HepG2 (cell line): ENCODE measurements around the gene RBX1. TPM values are rescaled to one million over a fixed set of nuclear protein-coding genes. Genes with fewer than 3 reads are reported as not detected.

Experiments used
- AKAP8 ChIP-seq: sonication (generic); formaldehyde crosslinking; IDR thresholded peaks from 2 replicates; pipeline ENCODE4 v1.5.1; 2020; ENCODE audit warnings: mild to moderate bottlenecking, missing genetic modification reagents
- ETV6 ChIP-seq: sonication (generic); formaldehyde crosslinking; conservative IDR thresholded peaks from 2 replicates; pipeline ENCODE4 v1.4.0; 2020; ENCODE audit warnings: missing genetic modification reagents
- FLYWCH1 ChIP-seq: sonication (generic); formaldehyde crosslinking; IDR thresholded peaks from 2 replicates; pipeline ENCODE4 v1.8.1; 2023; ENCODE audit warnings: mild to moderate bottlenecking, missing genetic modification reagents
- NCOA2 ChIP-seq: sonication (generic); formaldehyde crosslinking; IDR thresholded peaks from 2 replicates; pipeline ENCODE4 v1.8.0; 2022; ENCODE audit warnings: inconsistent platforms
- POLR2AphosphoS2 ChIP-seq: IDR thresholded peaks from 2 replicates; pipeline ENCODE4 v1.6.1; 2011; ENCODE audit warnings: low read depth, low read length, improper control_type of control experiment
- SALL2 ChIP-seq: sonication (generic); formaldehyde crosslinking; IDR thresholded peaks from 2 replicates; pipeline ENCODE4 v1.8.1; 2023; ENCODE audit warnings: mild to moderate bottlenecking, missing genetic modification reagents, inconsistent platforms
- TMF1 ChIP-seq: sonication (generic); formaldehyde crosslinking; IDR thresholded peaks from 2 replicates; pipeline ENCODE4 v1.8.1; 2022; ENCODE audit warnings: low read depth, missing genetic modification reagents
- XRCC5 ChIP-seq: fragments of 200-400 bp; formaldehyde crosslinking; optimal IDR thresholded peaks from 2 replicates; pipeline ENCODE3; 2017; ENCODE audit warnings: mild to moderate bottlenecking, low read length
- ZBTB20 ChIP-seq: sonication (generic); formaldehyde crosslinking; IDR thresholded peaks from 2 replicates; pipeline ENCODE4 v1.8.1; 2023; ENCODE audit warnings: missing genetic modification reagents, low read depth, mild to moderate bottlenecking, borderline replicate concordance
- ZBTB26 ChIP-seq: IDR thresholded peaks from 2 replicates; pipeline ENCODE4 v1.6.1; 2016; ENCODE audit warnings: missing compliant biosample characterization, missing genetic modification reagents, borderline replicate concordance
- ZNF17 ChIP-seq: sonication (generic); formaldehyde crosslinking; IDR thresholded peaks from 2 replicates; pipeline ENCODE4 v1.5.0; 2020; ENCODE audit warnings: mild to moderate bottlenecking, missing genetic modification reagents
- ZNF180 ChIP-seq: sonication (generic); formaldehyde crosslinking; IDR thresholded peaks from 2 replicates; pipeline ENCODE4 v1.4.0; 2020; ENCODE audit warnings: low read depth, missing genetic modification reagents, borderline replicate concordance
- ZNF34 ChIP-seq: sonication (generic); formaldehyde crosslinking; IDR thresholded peaks from 2 replicates; pipeline ENCODE4 v1.4.0; 2020; ENCODE audit warnings: mild to moderate bottlenecking, missing genetic modification reagents, borderline replicate concordance
- ZSCAN21 ChIP-seq: sonication (generic); formaldehyde crosslinking; IDR thresholded peaks from 2 replicates; pipeline ENCODE4 v1.8.0; 2022; ENCODE audit warnings: mild to moderate bottlenecking, missing genetic modification reagents, moderate library complexity, borderline replicate concordance
- ZSCAN9 ChIP-seq: IDR thresholded peaks from 2 replicates; pipeline ENCODE4 v1.6.1; 2016; ENCODE audit warnings: borderline replicate concordance
- polyA plus RNA-seq, 8 experiments: library from polyadenylated mRNA; depleted of rRNA in 3 of 8; stranded (reverse) in 7 of 8; unstranded in 1 of 8; fragments of >200 nt; fragmentation: Illumina TruSeq in 4 of 8; extraction: Trizol in 4 of 8; gene quantifications; 2 replicates each; pipeline versions ENCODE4 v1.2.1 to v1.2.3, GENCODE V29; 2011 to 2016; ENCODE audit warnings: low read depth in 4 of 8, missing spikeins in 1 of 8, mixed read lengths in 1 of 8; ENCODE audit not compliant: insufficient read depth in 1 of 8
- total RNA-seq, 5 experiments: library from RNA; depleted of rRNA; stranded (reverse); fragments of >200 nt; fragmentation: Illumina TruSeq; extraction: Trizol; gene quantifications; 2 replicates each; pipeline ENCODE4 v1.2.3, GENCODE V29; 2016; ENCODE audit warnings: low read depth in 1 of 5
- TF ChIP-seq, protein P1 (sequence below): sonication (generic); formaldehyde crosslinking; IDR thresholded peaks from 2 replicates; pipeline ENCODE4 v1.4.0; 2020; ENCODE audit warnings: missing genetic modification reagents
- TF ChIP-seq, protein P2 (sequence below): sonication (generic); formaldehyde crosslinking; IDR thresholded peaks from 2 replicates; pipeline ENCODE4 v1.4.0; 2020; ENCODE audit warnings: low read depth, mild to moderate bottlenecking, missing genetic modification reagents
- TF ChIP-seq, protein P3 (sequence below): sonication (generic); formaldehyde crosslinking; IDR thresholded peaks from 2 replicates; pipeline ENCODE4 v1.4.0; 2020; ENCODE audit warnings: missing genetic modification reagents

RBX1 gene
- total and polyA plus RNA-seq, 2 of the 13 experiments (the other 11 are each of a cell fraction or from before 2014, with no cell fraction given), result 84.9 to 90.2 TPM

DNA sequence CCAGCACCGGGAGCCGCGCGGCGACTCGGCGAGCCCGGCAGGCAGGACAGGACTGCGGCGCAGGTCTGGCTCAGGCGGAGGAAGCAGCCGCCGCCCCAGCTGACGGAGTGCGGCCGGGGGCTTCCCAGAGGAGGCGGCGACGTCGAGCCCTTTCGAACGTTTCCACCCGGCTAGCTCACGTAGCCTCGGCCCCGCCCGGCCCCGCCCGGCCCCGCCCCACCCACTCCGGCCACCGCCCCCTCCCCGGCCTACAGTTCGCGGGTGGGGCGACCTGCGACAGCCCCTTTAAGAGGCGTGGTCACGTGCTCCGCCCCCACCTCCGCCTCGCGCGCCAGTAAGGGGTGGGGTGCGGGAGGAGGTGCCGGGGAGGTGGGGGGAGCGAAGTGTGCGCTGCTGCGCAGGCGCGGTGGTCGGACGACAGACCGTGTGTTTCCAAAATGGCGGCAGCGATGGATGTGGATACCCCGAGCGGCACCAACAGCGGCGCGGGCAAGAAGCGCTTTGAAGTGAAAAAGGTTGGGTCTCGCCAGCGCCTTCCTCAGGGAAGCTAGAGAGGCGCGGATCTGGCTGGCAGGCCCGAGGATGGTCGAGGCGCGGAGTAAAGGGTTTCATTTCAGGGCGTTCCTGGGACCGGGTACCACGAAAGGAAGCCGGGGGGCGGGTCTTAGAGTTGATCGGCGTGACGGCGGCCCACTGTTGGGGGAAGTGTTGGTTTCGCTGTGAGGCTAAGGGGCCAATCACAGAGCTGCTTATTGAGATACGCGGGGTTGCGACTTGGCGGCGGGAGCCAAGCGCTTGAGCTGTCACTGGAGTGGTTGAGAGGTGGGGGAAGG, at the start of gene RBX1 (continued):
- TF ChIP-seq ZBTB26 (CRISPR knock-in tag) (no peak; the same call in 1 of the 2 replicates), ZNF17 (CRISPR knock-in tag) (no peak), ETV6 (CRISPR knock-in tag) (no peak), NCOA2 (CRISPR knock-in tag) (peak; percentile 15; the same call in 1 of the 2 replicates), ZNF34 (CRISPR knock-in tag) (no peak), ZBTB20 (CRISPR knock-in tag) (no peak), AKAP8 (CRISPR knock-in tag) (no peak), POLR2AphosphoS2 (no peak; the same call in 1 of the 2 replicates), SALL2 (CRISPR knock-in tag) (peak; percentile 69), XRCC5 (peak; percentile 37), TMF1 (CRISPR knock-in tag) (0 out of 2 replicates have a peak, but pooled peaks have one; percentile 11), FLYWCH1 (peak; percentile 100), ZSCAN9 (CRISPR knock-in tag) (peak; percentile 53; the same call in 1 of the 2 replicates), ZSCAN21 (peak; percentile 50; the same call in 1 of the 2 replicates), ZNF180 (CRISPR knock-in tag) (no peak)
- TF ChIP-seq, protein P1, sequence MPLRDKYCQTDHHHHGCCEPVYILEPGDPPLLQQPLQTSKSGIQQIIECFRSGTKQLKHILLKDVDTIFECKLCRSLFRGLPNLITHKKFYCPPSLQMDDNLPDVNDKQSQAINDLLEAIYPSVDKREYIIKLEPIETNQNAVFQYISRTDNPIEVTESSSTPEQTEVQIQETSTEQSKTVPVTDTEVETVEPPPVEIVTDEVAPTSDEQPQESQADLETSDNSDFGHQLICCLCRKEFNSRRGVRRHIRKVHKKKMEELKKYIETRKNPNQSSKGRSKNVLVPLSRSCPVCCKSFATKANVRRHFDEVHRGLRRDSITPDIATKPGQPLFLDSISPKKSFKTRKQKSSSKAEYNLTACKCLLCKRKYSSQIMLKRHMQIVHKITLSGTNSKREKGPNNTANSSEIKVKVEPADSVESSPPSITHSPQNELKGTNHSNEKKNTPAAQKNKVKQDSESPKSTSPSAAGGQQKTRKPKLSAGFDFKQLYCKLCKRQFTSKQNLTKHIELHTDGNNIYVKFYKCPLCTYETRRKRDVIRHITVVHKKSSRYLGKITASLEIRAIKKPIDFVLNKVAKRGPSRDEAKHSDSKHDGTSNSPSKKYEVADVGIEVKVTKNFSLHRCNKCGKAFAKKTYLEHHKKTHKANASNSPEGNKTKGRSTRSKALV (CRISPR knock-in tag), result peak; percentile 67; the same call in 1 of the 2 replicates
- TF ChIP-seq, protein P2, sequence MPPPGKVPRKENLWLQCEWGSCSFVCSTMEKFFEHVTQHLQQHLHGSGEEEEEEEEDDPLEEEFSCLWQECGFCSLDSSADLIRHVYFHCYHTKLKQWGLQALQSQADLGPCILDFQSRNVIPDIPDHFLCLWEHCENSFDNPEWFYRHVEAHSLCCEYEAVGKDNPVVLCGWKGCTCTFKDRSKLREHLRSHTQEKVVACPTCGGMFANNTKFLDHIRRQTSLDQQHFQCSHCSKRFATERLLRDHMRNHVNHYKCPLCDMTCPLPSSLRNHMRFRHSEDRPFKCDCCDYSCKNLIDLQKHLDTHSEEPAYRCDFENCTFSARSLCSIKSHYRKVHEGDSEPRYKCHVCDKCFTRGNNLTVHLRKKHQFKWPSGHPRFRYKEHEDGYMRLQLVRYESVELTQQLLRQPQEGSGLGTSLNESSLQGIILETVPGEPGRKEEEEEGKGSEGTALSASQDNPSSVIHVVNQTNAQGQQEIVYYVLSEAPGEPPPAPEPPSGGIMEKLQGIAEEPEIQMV (CRISPR knock-in tag), result no peak
- TF ChIP-seq, protein P3, sequence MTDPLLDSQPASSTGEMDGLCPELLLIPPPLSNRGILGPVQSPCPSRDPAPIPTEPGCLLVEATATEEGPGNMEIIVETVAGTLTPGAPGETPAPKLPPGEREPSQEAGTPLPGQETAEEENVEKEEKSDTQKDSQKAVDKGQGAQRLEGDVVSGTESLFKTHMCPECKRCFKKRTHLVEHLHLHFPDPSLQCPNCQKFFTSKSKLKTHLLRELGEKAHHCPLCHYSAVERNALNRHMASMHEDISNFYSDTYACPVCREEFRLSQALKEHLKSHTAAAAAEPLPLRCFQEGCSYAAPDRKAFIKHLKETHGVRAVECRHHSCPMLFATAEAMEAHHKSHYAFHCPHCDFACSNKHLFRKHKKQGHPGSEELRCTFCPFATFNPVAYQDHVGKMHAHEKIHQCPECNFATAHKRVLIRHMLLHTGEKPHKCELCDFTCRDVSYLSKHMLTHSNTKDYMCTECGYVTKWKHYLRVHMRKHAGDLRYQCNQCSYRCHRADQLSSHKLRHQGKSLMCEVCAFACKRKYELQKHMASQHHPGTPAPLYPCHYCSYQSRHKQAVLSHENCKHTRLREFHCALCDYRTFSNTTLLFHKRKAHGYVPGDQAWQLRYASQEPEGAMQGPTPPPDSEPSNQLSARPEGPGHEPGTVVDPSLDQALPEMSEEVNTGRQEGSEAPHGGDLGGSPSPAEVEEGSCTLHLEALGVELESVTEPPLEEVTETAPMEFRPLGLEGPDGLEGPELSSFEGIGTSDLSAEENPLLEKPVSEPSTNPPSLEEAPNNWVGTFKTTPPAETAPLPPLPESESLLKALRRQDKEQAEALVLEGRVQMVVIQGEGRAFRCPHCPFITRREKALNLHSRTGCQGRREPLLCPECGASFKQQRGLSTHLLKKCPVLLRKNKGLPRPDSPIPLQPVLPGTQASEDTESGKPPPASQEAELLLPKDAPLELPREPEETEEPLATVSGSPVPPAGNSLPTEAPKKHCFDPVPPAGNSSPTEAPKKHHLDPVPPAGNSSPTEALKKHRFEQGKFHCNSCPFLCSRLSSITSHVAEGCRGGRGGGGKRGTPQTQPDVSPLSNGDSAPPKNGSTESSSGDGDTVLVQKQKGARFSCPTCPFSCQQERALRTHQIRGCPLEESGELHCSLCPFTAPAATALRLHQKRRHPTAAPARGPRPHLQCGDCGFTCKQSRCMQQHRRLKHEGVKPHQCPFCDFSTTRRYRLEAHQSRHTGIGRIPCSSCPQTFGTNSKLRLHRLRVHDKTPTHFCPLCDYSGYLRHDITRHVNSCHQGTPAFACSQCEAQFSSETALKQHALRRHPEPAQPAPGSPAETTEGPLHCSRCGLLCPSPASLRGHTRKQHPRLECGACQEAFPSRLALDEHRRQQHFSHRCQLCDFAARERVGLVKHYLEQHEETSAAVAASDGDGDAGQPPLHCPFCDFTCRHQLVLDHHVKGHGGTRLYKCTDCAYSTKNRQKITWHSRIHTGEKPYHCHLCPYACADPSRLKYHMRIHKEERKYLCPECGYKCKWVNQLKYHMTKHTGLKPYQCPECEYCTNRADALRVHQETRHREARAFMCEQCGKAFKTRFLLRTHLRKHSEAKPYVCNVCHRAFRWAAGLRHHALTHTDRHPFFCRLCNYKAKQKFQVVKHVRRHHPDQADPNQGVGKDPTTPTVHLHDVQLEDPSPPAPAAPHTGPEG (CRISPR knock-in tag), result peak; percentile 85; the same call in 1 of the 2 replicates
